Measurements from ENCODE around the gene CBX2.
A peak's percentile ranks its signal among the peaks of the same experiment; 100 is the strongest.

Gene CBX2

DNA sequence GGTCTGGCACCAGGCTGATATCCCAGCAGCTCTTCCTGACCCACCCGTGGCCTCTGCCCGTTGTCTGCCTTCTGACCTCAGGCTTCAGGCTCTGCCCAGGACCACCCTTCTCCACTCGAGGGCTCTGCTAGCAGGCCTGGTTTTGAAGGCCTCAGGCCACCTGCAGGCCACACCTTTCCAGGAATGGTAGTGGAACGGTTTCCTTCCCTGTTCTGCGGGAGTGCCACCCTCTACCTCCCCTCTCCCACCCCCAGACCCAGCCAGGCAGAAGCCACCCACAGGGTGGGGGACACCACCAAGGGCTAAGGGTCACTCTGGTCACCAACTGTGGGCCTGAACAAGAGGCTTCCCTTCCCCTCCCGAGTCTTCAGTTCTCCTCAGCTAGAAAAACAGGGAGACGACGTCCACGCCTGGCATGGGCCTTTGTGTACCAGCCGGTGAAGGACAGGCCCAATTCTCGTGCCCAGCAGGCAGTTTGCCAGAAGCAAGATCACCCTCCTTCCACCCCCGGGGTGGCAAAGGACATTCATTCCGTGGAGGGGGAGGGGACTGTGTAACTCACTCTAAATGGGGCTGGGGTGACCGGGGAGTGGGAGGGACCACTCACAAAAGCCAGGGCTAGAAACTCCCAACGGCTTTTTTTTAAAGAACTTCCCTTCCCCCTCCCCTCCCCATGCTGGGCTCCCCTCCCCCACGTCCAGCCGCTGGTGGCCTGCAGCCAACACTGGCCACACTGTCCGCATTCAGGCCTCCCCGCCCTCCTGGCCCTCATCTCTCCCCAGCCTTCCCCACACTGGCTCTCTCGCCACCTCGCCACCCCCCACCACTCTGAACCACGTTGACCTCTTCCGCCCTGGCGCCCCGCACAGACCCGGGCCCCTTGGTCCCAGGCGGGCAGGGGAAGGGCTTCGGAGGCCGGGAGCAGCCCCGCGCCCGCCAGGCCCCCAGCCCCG lies 53.6 kb downstream of the CBX2 start:
- no peak for DNase-seq

GRCh38 chr17:79832218-79833109 lies 54.5 kb downstream of the CBX2 start:
- no peak for DNase-seq

GRCh38 chr17:79833110-79833450 lies 55.1 kb downstream of the CBX2 start:
- DNase-seq: no peak

DNA sequence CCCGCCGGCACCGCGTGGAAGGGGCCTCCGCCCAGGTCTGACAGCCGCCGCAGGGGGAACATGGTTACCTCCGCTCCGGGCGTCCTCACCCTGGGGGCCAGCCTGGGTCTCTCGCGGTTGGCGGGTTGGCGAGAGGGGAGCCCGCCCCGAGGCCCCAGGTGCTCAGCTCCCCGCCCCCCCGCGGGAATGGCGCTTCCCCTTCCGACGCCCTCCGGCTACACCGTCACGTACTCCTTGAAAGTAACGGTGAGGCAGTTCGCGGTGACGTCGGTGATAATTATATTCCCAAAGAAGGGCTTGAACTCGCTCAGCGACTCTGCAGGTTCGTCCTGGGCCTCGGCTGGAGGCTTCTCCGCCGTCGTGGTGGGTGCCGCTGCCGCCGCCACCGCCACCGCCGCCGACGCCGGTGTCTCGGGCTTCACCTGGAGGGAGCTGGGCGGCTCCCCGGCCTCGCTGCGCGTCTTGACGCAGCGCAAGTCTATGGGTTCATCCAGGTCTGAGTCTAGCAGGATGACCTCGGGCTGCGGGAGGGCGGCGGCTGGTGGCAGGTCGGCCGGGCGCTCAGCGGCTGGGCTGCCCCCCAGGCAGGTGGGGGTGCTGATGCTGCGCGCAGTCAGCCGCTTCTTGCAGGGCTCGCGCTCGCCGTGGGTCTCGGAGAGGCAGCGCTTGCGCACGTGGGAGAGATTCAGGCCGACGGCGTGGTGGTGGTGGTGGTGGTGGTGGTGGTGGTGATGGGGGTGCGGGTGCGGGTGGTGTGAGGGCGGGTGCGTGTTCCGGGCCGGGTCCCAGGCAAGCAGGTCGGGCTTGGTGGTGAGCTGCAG lies 56.0 kb downstream of the CBX2 start:
- no peak for DNase-seq

DNA sequence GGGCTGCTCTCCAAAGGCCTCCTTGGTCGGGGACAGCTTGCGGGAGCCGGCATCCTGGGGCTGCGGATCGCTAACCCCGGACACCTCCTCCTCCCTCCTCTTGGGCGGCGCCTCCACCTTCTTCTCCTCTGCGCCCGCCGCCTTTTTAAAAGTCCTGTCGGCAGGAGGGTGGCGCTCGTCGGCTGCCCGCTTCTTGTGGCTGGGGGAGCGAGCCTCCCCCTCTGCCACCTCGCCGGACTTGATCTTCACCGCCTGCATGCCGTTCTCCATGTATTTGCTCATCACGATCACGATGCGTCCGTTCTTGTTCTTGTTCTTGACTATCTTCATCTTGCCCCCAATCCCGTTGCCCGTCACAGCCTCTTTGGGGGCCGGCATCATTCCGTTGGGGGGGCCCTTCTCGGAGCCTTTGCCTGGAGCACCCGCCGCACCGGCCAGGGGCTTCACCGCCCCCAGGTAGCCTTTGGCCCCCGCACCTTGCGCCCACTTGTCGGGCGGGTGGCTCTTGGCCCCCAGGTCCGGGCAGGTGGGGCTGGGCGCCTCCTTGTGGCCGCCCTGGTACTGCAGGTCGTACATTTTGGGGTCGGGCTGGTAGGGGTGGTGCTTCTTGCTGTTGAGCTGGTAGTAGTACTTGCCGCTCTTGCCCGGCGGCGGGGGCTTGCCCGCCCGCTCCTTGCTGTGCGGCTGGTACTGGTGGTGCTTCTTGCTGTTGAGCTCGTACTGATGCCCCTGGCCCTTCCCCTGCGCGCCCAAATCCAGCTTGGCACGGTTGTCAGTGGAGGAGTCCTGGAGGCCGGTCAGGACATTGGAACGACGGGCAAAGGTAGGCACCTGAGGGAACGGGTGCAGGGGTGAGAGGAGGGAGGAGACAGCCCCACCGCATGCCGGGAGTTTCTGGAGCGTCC lies 56.9 kb downstream of the CBX2 start:
- peak; percentile 74 to 80 for DNase-seq

- DNase-seq: no peak
Measured at GRCh38 chr17:79835470-79835899, 57.5 kb downstream of the CBX2 start.

GRCh38 chr17:79835953-79836509 lies 58.1 kb downstream of the CBX2 start:
- DNase-seq: no peak

DNA sequence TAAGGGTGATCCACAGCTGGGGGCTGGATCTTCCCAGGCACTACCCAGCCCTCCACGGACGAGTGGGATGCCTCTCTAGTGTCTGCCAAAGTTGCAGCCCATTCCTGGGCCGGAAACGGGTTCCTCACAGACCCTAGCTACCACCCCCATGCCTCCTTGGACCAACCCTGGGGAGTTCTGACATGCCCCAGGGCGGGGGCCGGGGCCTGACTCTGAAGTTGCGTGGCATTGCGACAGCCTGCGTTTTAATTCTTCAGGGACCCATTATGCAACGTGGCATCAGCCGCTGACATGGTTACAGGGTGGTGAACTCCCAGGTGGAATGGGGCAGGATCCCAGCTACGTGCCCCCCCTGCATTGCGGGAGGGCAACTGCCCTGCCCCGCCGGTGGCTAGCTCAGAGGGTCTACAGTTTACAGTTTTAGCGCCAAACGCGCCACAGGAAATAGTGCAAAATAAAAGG lies 58.6 kb downstream of the CBX2 start:
- no peak for DNase-seq

DNA sequence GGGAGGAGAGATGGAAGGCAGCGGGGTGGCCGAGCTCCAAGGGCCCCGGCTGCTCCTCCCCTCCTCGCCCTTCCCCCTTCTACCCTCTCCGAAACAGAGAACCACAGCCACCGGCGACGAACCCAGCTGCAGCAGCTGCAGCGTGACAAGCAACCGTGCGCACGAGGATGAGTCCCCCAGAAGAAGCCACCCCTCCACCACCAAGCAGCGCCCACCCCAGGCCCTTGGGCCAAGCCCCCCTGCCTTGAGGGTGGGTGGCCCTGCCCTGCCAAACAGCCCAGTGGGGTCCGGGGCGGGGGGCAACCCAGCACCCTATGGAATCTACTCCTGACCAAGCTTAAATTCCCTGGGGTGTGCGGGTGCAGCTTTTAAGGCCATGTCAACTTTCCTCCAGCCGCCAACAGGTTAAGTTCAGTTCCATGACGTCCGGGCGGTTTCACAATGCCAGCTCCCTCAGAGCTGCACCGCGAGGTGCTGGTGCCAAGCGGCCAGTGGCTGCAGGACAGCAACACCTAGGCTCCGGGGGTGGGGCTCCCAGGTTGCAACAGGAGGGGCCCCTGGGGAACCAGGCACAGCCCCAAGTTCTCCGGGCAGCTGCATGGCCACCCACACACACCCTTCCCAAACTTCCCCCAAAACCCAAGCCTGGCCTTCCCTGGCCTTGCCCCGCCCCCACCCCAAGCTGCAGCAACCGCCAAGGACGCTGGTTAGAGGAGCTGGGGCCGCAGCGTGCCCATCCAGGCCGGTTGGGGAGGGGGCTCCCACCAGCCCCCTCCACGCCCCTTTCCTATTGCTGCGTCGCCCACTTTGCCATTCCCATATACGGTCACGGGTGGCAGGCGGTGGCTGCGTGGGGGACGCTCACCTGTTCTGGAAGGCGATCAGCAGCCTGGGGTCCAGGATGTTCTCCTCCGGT lies 59.3 kb downstream of the CBX2 start:
- peak; percentile 59 to 66 for DNase-seq

Data from activated T-cell treated with anti-CD3 and anti-CD28 coated beads, Interleukin-2, amount 50 U/mL, for 48 hours (primary cell).